HCT116 (cell line): ENCODE data around the gene SYMPK. TPM values are rescaled to one million over a fixed set of nuclear protein-coding genes. Genes with fewer than 3 reads are reported as not detected.

Experiments
- ATAC-seq: fragments of 200-7000 bp; cut with Tn5 transposase; 2 replicates; pipeline ENCODE4 v1.9.1; 2020; ENCODE audit warnings: mild to moderate bottlenecking, moderate library complexity
- BruUV-seq: library from RNA; stranded (reverse); fragments of 400-500 nt; replicated peaks from 2 replicates; lab custom pipeline; 2021; lab: Mats Ljungman, UMichigan
- CTCF ChIA-PET: fragments of 300-600 bp; sonication (Branson Sonifier 250); formaldehyde crosslinking; loops from one replicate; lab custom pipeline; 2021; ENCODE audit warnings: antibody characterized with exemption; lab: Charles Lee
- POLR2A ChIA-PET: fragments of 300-600, 350-600 bp; sonication (Branson Sonifier 250); formaldehyde crosslinking; loops from one replicate; lab custom pipeline; 2021; ENCODE audit warnings: antibody characterized with exemption; lab: Charles Lee
- RAD21 ChIA-PET, 2 experiments: fragments of 300-600 bp; sonication (Branson Sonifier 250); formaldehyde crosslinking; loops; one replicate each; lab custom pipeline; 2023; ENCODE audit warnings: low total read pairs in 2 of 2; ENCODE audit not compliant: uncharacterized antibody in 2 of 2, unreplicated experiment in 2 of 2, low non-redundant PET in 1 of 2; lab: Charles Lee
- DNase-seq: peaks from one replicate; pipeline ENCODE4 v3.0.0-alpha.2; 2010; ENCODE audit warnings: low read depth, low spot score
- H2AFZ ChIP-seq: fragments of 200-600 bp; shearing (Covaris generic), sonication (generic); 2 replicates; pipeline ENCODE4 v1.6.1; 2017; ENCODE audit warnings: low read depth, mixed run types, mixed read lengths, antibody characterized with exemption, low read length; ENCODE audit not compliant: poor library complexity, severe bottlenecking
- H3K27ac ChIP-seq: 2 replicates; pipeline ENCODE4 v1.5.1; 2012; ENCODE audit warnings: low read depth, low read length
- H3K27me3 ChIP-seq: fragments of 200-600 bp; sonication (generic); 2 replicates; pipeline ENCODE4 v1.6.1; 2016; ENCODE audit warnings: mixed run types, low read length, mixed read lengths; ENCODE audit not compliant: insufficient read depth
- H3K36me3 ChIP-seq, 2 experiments: fragments of 200-500 bp in 1 of 2; fragments of 200-600 bp in 1 of 2; sonication (Bioruptor generic) in 1 of 2; sonication (generic) in 1 of 2; 2 replicates each; pipeline versions ENCODE4 v1.5.1 to v1.6.1; 2014 to 2016; ENCODE audit warnings: low read length in 2 of 2, inconsistent platforms in 1 of 2, mixed read lengths in 1 of 2, mixed run types in 1 of 2; ENCODE audit not compliant: insufficient read depth in 2 of 2, control insufficient read depth in 1 of 2
- H3K4me1 ChIP-seq, 2 experiments: fragments of 200-600 bp in 1 of 2; sonication (generic) in 1 of 2; 2 replicates each; pipeline versions ENCODE4 v1.5.1 to v1.6.1; 2012 to 2017; ENCODE audit warnings: low read length in 2 of 2, inconsistent platforms in 1 of 2, mild to moderate bottlenecking in 1 of 2, mixed read lengths in 1 of 2, mixed run types in 1 of 2, moderate library complexity in 1 of 2; ENCODE audit not compliant: insufficient read depth in 2 of 2, control insufficient read depth in 1 of 2
- H3K4me2 ChIP-seq: fragments of 200-600 bp; sonication (generic); 2 replicates; pipeline ENCODE4 v1.6.1; 2017; ENCODE audit warnings: mixed run types, low read length, mixed read lengths
- H3K4me3 ChIP-seq, 2 experiments: fragments of 200-600 bp in 1 of 2; sonication (generic) in 1 of 2; replicated peaks in 1 of 2; 2 replicates each; pipeline ENCODE4 v1.5.1; 2011 to 2016; ENCODE audit warnings: low read length in 2 of 2, control low read depth in 1 of 2, low read depth in 1 of 2, mild to moderate bottlenecking in 1 of 2, mixed read lengths in 1 of 2, mixed run types in 1 of 2
- H3K79me2 ChIP-seq: fragments of 200-600 bp; sonication (generic); 2 replicates; pipeline ENCODE4 v1.6.1; 2017; ENCODE audit warnings: mild to moderate bottlenecking, mixed run types, low read length, moderate library complexity, mixed read lengths; ENCODE audit not compliant: insufficient read depth
- H3K9ac ChIP-seq: fragments of 200-600 bp; sonication (generic); 2 replicates; pipeline ENCODE4 v1.6.1; 2016; ENCODE audit warnings: low read length, mixed read lengths
- H3K9me2 ChIP-seq: fragments of 200-600 bp; sonication (generic), shearing (Covaris generic); 2 replicates; pipeline ENCODE4 v1.6.1; 2017; ENCODE audit warnings: mixed run types, mild to moderate bottlenecking, moderate library complexity; ENCODE audit not compliant: insufficient read depth
- H3K9me3 ChIP-seq, 2 experiments: fragments of 200-500 bp in 1 of 2; fragments of 200-600 bp in 1 of 2; sonication (Bioruptor generic) in 1 of 2; sonication (generic) in 1 of 2; 2 replicates each; pipeline ENCODE4 v1.6.1; 2014 to 2017; ENCODE audit warnings: low read length in 2 of 2, mixed read lengths in 2 of 2, inconsistent platforms in 1 of 2, low read depth in 1 of 2, mild to moderate bottlenecking in 1 of 2, mixed run types in 1 of 2, moderate library complexity in 1 of 2; ENCODE audit not compliant: control insufficient read depth in 1 of 2, insufficient read depth in 1 of 2
- H4K20me1 ChIP-seq: fragments of 200-600 bp; sonication (generic), shearing (Covaris generic); 2 replicates; pipeline ENCODE4 v1.6.1; 2017; ENCODE audit warnings: mixed run types, mild to moderate bottlenecking, moderate library complexity; ENCODE audit not compliant: insufficient read depth
- ATF3 ChIP-seq: IDR thresholded peaks from 2 replicates; pipeline ENCODE4 v1.6.1; 2012
- CBX3 ChIP-seq: IDR thresholded peaks from 2 replicates; pipeline ENCODE4 v1.6.1; 2012; ENCODE audit warnings: low read depth
- CTCF ChIP-seq, 3 experiments: fragments of 200-600 bp in 1 of 3; sonication (generic) in 1 of 3; IDR thresholded peaks in 2 of 3; conservative IDR thresholded peaks in 1 of 3; 2 replicates each; pipeline ENCODE4 v1.5.1; 2012 to 2017; ENCODE audit warnings: low read depth in 2 of 3, low read length in 2 of 3, antibody characterized with exemption in 1 of 3, borderline replicate concordance in 1 of 3, control low read depth in 1 of 3, mild to moderate bottlenecking in 1 of 3, mixed read lengths in 1 of 3, mixed run types in 1 of 3, moderate library complexity in 1 of 3; ENCODE audit not compliant: insufficient read depth in 1 of 3
- EGR1 ChIP-seq: IDR thresholded peaks from 2 replicates; pipeline ENCODE4 v1.6.1; 2012; ENCODE audit warnings: low read depth
- ELF1 ChIP-seq: IDR thresholded peaks from 2 replicates; pipeline ENCODE4 v1.6.1; 2012; ENCODE audit warnings: low read depth, borderline replicate concordance
- EZH2phosphoT487 ChIP-seq: fragments of 200-600 bp; IDR thresholded peaks from 2 replicates; pipeline ENCODE4 v1.6.1; 2018; ENCODE audit warnings: antibody characterized with exemption, borderline replicate concordance
- FOSL1 ChIP-seq: IDR thresholded peaks from 2 replicates; pipeline ENCODE4 v1.6.1; 2012; ENCODE audit warnings: low read depth
- MAX ChIP-seq: IDR thresholded peaks from 2 replicates; pipeline ENCODE4 v1.6.1; 2012
- POLR2A ChIP-seq: IDR thresholded peaks from 2 replicates; pipeline ENCODE4 v1.7.0; 2011; ENCODE audit warnings: borderline replicate concordance; ENCODE audit not compliant: insufficient read depth, insufficient read length; ENCODE audit errors: extremely low read depth
- POLR2AphosphoS5 ChIP-seq: IDR thresholded peaks from 2 replicates; pipeline ENCODE4 v1.6.1; 2011; ENCODE audit warnings: mild to moderate bottlenecking, low read depth, low read length, moderate library complexity
- RAD21 ChIP-seq: IDR thresholded peaks from 2 replicates; pipeline ENCODE4 v1.6.1; 2012; ENCODE audit warnings: low read depth, mild to moderate bottlenecking
- REST ChIP-seq: IDR thresholded peaks from 2 replicates; pipeline ENCODE4 v1.6.1; 2012; ENCODE audit warnings: low read depth
- SIN3A ChIP-seq: IDR thresholded peaks from 2 replicates; pipeline ENCODE4 v1.6.1; 2012; ENCODE audit warnings: low read depth
- SRF ChIP-seq: IDR thresholded peaks from 2 replicates; pipeline ENCODE4 v1.6.1; 2012; ENCODE audit warnings: low read depth
- YY1 ChIP-seq: IDR thresholded peaks from 2 replicates; pipeline ENCODE4 v1.6.1; 2011; ENCODE audit warnings: low read length, low read depth, moderate library complexity, mild to moderate bottlenecking; ENCODE audit not compliant: insufficient replicate concordance; ENCODE audit errors: extremely low read depth
- ZBTB33 ChIP-seq: IDR thresholded peaks from 2 replicates; pipeline ENCODE4 v1.6.1; 2011; ENCODE audit warnings: mild to moderate bottlenecking, low read length, moderate library complexity; ENCODE audit not compliant: insufficient replicate concordance; ENCODE audit errors: extremely low read depth
- ZFX ChIP-seq: fragments of 450-650 bp; IDR thresholded peaks from 2 replicates; pipeline ENCODE4 v1.6.1; 2017
- ZNF274 ChIP-seq: fragments of 200-500 bp; sonication (Bioruptor generic); IDR thresholded peaks from 2 replicates; pipeline ENCODE4 v1.6.1; 2014; ENCODE audit warnings: mild to moderate bottlenecking, low read depth, low read length, inconsistent platforms
- intact Hi-C: fragments of 100-400 bp; cut with micrococcal nuclease; formaldehyde crosslinking; loops from 2 replicates; pipeline ENCODE4 v1.10.0; 2022
- total RNA-seq: library from RNA; stranded (reverse); gene quantifications from one replicate; pipeline ENCODE4 v1.2.1, GENCODE V29; 2021; ENCODE audit not compliant: unreplicated experiment

SYMPK gene
- total RNA-seq, 1 experiment from 2014 or later = 117 TPM

GRCh38 chr19:45905011-45905410 is 42.1 kb upstream of the SYMPK start:
- no peaks in the 10 kb centered on the region for H3K9me3 ChIP-seq
- no TSS peak for BruUV-seq
- no peaks in the 10 kb centered on the region for H3K36me3 ChIP-seq
- H3K9ac ChIP-seq = no peak overlapping the region
- intact Hi-C loops = no loop called here
- CTCF ChIA-PET = interaction anchor here (0.6 kb wide), 1 partner anchor 124 kb away, joined by 3 read pairs; no protein-coding TSS in a partner anchor
- no peak overlapping the region for H3K4me3 ChIP-seq
- TF ChIP-seq SIN3A = no peak
- TF ChIP-seq CBX3 = no peak
- TF ChIP-seq MAX = no peak
- no peak for TF ChIP-seq ZNF274
- TF ChIP-seq SRF = no peak
- no peak for TF ChIP-seq EGR1
- TF ChIP-seq YY1 = no peak
- TF ChIP-seq POLR2A = no peak
- TF ChIP-seq EZH2phosphoT487 = no peak
- TF ChIP-seq RAD21 = no peak
- no peak for TF ChIP-seq ATF3
- TF ChIP-seq CTCF (IDR thresholded peaks at IDR 0.05 in 2 of 3, conservative IDR thresholded peaks at IDR 0.05 in 1 of 3; ENCODE audit: borderline replicate concordance in 1 of 3, insufficient read depth in 1 of 3, low read depth in 2 of 3, low read length in 2 of 3) = no peak
- no peak for TF ChIP-seq ZBTB33
- no peak for TF ChIP-seq POLR2AphosphoS5
- TF ChIP-seq ZFX = no peak
- TF ChIP-seq ELF1 = no peak
- no peak for TF ChIP-seq FOSL1
- no peak for TF ChIP-seq REST
- no peaks in the 10 kb centered on the region for H3K9me2 ChIP-seq
- peaks cover 0 to 10% of the 10 kb centered on the region in 2 experiments; a peak in 1 of 4 replicates for H3K4me1 ChIP-seq
- DNase-seq (no peak), ATAC-seq (no peak)
- H2AFZ ChIP-seq = no peak overlapping the region
- no peaks in the 10 kb centered on the region for H4K20me1 ChIP-seq
- no peak overlapping the region for H3K4me2 ChIP-seq
- H3K27ac ChIP-seq = no peak overlapping the region
- peaks cover 5% of the 10 kb centered on the region; the same call in 1 of the 2 replicates for H3K79me2 ChIP-seq
- RAD21 ChIA-PET = no interaction called here
- POLR2A ChIA-PET = no interaction called here
- no peaks in the 10 kb centered on the region for H3K27me3 ChIP-seq
